Gastrocnemius medialis (tissue), 4 donors: ENCODE measurements around the gene PPP6R2. TPM values are rescaled to one million over a fixed set of nuclear protein-coding genes. Genes with fewer than 3 reads are reported as not detected.
"Not testable (repeated sequence)": the region's sequence is repeated elsewhere in the genome, so short reads cannot be mapped to it uniquely, and the experiment has no call there.

Source experiments
- ATAC-seq, 2 donors: fragments of 150-250 bp; one replicate each; pipeline ENCODE4 v1.9.1; 2016
- DNase-seq, 2 donors: peaks; one replicate each; pipeline ENCODE4 v3.0.0-alpha.2; 2019
- H3K27ac ChIP-seq, 4 donors: fragments of 200-600 bp; sonication (generic); 1 replicate in 1 of 4; 2 replicates in 3 of 4; pipeline ENCODE4 v1.5.1; 2016 to 2018; ENCODE audit warnings: mild to moderate bottlenecking in 2 of 4, moderate library complexity in 1 of 4
- H3K27me3 ChIP-seq, 3 donors: fragments of 200-600 bp; sonication (generic) in 2 of 3; 1 replicate in 1 of 3; 2 replicates in 2 of 3; pipeline versions ENCODE4 v1.5.1 to v1.6.0; 2016 to 2019; ENCODE audit warnings: mild to moderate bottlenecking in 1 of 3, moderate library complexity in 1 of 3
- H3K36me3 ChIP-seq, 2 donors: fragments of 200-600 bp; sonication (generic) in 1 of 2; one replicate each; pipeline ENCODE4 v1.5.1; 2017 to 2018
- H3K4me1 ChIP-seq, 2 donors: fragments of 200-600 bp; sonication (generic) in 1 of 2; one replicate each; pipeline ENCODE4 v1.5.1; 2016 to 2017; ENCODE audit warnings: mild to moderate bottlenecking in 2 of 2
- H3K4me3 ChIP-seq, 4 donors: fragments of 200-600 bp; sonication (generic) in 3 of 4; 1 replicate in 1 of 4; 2 replicates in 3 of 4; pipeline ENCODE4 v1.5.1; 2016 to 2019; ENCODE audit warnings: mild to moderate bottlenecking in 2 of 4
- H3K9me3 ChIP-seq, 3 donors: fragments of 200-600 bp; sonication (generic) in 2 of 3; 1 replicate in 1 of 3; 2 replicates in 2 of 3; pipeline ENCODE4 v1.5.1; 2016 to 2019
- POLR2A ChIP-seq, 2 donors: fragments of 450-650 bp; IDR thresholded peaks; one replicate each; pipeline ENCODE4 v1.6.1; 2017; ENCODE audit warnings: antibody characterized with exemption in 2 of 2, mild to moderate bottlenecking in 2 of 2, moderate library complexity in 2 of 2
- in situ Hi-C, 4 donors: fragments of 200-750 bp; cut with MboI; loops; one replicate each; pipeline versions ENCODE4 v1.15.0 to v1.8.0; 2017; ENCODE audit warnings: low sequenced_read_pairs in 4 of 4
- intact Hi-C: fragments of 100-400 bp; cut with DNase I; formaldehyde crosslinking; loops from one replicate; pipeline ENCODE4 v1.15.1; 2023; ENCODE audit warnings: low total_unique reads
- total RNA-seq, 4 donors: library from RNA; depleted of rRNA; stranded (reverse); fragments of >200 nt; gene quantifications; one replicate each; pipeline versions ENCODE4 v1.1.0 to v1.2.3, GENCODE V29; 2016
- TF ChIP-seq, protein P1 (sequence below), 5 experiments: fragments of 450-650 bp in 3 of 5; fragments of 200-600 bp in 2 of 5; sonication (generic) in 2 of 5; IDR thresholded peaks in 4 of 5; conservative IDR thresholded peaks in 1 of 5; 1 replicate in 4 of 5; 2 replicates in 1 of 5; pipeline ENCODE4 v1.5.1; 2016 to 2019; ENCODE audit warnings: antibody characterized with exemption in 5 of 5, mild to moderate bottlenecking in 3 of 5, moderate library complexity in 3 of 5

Gene PPP6R2
- total RNA-seq, 4 donors from 2014 or later: 55.7 to 96.2 (median 74.1) TPM

DNA sequence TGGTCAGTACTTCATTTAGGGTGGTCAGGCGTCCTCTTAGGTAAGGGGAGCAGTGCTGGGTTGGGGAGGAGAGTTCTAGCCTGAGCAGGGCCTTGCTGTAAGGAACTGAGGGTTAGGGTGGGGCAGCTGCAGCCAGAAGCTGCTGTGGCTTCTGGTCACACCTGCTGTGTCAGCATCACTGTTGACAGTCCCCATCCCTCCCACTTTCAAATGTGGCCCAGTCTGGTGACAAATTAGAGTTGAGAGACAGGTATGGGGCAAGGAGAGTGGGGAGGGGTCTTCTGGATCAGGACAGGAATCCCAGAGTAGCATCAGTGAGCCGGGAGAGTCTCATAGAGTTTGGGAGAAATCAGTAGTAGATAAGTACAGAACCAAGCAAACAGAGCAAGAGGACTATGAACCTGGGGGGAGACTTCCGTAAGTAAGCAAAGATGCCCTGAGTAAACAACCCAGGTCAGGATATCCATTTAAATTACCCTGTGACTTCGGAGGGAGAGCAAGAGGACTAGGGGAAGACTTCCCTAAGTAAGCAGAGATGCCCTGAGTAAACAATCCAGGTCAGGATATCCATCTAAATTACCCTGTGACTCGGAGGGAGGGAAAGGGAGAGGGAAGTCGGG, 53.7 kb downstream of the PPP6R2 start:
- H3K36me3 ChIP-seq: peaks cover 0 to 23% of the 10 kb centered on the region in 2 donors
- no peak for DNase-seq
- H3K27me3 ChIP-seq: no peaks in the 10 kb centered on the region
- ATAC-seq: no peak
- H3K4me1 ChIP-seq: peaks cover 13 to 19% of the 10 kb centered on the region in 2 donors
- no peak overlapping the region for H3K4me3 ChIP-seq
- in situ Hi-C loops (no loop called here), intact Hi-C loops (no loop called here)
- H3K27ac ChIP-seq: no peak overlapping the region
- no peaks in the 10 kb centered on the region for H3K9me3 ChIP-seq
- TF ChIP-seq, protein P1, sequence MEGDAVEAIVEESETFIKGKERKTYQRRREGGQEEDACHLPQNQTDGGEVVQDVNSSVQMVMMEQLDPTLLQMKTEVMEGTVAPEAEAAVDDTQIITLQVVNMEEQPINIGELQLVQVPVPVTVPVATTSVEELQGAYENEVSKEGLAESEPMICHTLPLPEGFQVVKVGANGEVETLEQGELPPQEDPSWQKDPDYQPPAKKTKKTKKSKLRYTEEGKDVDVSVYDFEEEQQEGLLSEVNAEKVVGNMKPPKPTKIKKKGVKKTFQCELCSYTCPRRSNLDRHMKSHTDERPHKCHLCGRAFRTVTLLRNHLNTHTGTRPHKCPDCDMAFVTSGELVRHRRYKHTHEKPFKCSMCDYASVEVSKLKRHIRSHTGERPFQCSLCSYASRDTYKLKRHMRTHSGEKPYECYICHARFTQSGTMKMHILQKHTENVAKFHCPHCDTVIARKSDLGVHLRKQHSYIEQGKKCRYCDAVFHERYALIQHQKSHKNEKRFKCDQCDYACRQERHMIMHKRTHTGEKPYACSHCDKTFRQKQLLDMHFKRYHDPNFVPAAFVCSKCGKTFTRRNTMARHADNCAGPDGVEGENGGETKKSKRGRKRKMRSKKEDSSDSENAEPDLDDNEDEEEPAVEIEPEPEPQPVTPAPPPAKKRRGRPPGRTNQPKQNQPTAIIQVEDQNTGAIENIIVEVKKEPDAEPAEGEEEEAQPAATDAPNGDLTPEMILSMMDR (IDR thresholded peaks at IDR 0.05 in 4 of 5, conservative IDR thresholded peaks at IDR 0.05 in 1 of 5): no peak
- no peak for TF ChIP-seq POLR2A (IDR thresholded peaks at IDR 0.05)

DNA sequence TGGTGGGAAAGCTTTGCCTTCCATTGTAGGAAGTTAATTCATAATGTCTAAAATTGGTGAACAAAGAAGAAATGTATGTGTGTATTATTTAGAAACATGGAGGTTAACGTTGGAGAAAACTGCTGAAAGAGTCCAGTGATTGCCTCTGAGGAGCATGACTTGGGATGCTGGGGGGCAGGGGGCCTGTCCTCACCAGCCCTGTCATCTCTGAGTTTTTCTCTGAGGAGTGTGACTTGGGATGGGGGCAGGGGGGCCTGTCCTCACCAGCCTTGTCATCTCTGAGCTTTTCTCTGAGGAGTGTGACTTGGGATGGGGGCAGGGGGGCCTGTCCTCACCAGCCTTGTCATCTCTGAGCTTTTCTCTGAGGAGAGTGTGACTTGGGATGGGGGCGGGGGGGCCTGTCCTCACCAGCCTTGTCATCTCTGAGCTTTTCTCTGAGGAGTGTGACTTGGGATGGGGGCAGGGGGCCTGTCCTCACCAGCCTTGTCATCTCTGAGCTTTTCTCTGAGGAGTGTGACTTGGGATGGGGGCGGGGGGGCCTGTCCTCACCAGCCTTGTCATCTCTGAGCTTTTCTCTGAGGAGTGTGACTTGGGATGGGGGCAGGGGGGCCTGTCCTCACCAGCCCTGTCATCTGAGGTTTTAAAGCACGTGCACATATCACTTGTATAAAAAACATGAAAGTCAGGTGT, 54.4 kb downstream of the PPP6R2 start:
- peak overlapping the region in 1 of 4 donors; percentile 72 for H3K27ac ChIP-seq
- DNase-seq, intact Hi-C loops, H3K9me3 ChIP-seq, H3K27me3 ChIP-seq, in situ Hi-C loops, H3K4me3 ChIP-seq, ATAC-seq: not testable (repeated sequence)
- peaks cover 0 to 23% of the 10 kb centered on the region in 2 donors for H3K36me3 ChIP-seq
- peaks cover 13 to 19% of the 10 kb centered on the region in 2 donors for H3K4me1 ChIP-seq

DNA sequence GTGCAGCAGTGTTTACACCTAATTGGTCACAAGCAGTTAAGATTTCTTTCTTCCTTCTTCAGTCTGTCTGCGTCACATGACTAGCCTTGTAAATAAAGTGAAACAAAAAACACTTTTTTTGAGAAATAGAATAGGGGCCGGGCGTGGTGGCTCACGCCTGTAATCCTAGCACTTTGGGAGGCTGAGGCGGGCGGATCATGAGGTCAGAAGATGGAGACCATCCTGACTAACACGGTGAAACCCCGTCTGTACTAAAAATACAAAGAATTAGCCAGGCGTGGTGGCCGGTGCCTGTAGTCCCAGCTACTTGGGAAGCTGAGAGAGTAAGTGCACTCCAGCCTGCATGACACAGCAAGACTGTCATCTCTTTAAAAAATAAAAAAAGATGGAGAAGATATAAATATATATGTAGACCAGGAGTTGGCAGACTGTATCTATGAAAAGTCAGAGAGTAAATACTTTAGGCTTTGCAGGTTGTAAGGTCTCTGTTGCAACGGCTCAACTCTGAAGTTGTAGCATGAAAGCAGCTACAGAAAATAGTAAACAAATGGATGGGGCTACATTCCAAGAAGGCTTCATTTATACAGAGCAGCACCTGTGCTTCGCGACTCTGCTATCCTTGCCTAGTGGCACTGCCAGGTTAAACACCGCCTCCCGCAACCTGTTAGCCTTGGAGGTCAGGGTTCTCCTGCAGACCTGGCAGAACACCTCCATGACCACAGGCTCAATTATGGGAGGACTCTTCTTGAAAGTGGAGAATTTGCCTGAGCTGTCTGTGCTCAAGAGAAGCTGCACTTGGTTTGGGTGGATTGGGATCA, 55.9 kb downstream of the PPP6R2 start:
- H3K36me3 ChIP-seq: peaks cover 0 to 20% of the 10 kb centered on the region in 2 donors
- in situ Hi-C loops: no loop called here

DNA sequence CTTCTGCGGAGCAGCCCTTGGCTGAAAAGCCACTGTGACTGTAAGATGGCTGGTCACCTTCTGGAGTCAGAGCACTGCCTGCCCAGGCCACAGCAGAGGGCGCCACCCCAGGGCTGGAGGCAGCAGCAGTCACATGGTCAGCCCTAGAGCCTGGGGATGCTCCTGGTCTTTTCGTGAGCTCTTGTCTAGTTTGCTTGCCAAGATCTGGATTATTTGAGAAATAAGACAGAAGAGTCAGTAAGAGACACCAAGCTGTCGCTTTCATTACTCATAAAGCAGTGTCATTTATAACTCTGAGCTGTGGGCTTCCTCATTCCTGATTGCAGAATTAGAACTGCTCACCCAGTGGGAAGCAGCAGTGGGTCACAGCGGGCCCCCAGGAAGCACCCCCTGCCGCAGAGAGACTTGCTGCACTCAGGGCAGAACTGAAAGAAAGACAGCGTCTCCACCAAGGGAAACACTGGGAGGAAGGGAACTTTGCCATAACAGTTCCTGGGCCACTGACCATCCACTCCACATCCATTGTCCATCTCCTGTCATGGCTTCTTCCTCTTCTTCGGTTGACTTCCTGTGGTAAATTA, 56.7 kb downstream of the PPP6R2 start:
- TF ChIP-seq, protein P1 (IDR thresholded peaks at IDR 0.05 in 4 of 5, conservative IDR thresholded peaks at IDR 0.05 in 1 of 5): no peak
- TF ChIP-seq POLR2A (IDR thresholded peaks at IDR 0.05): no peak
- DNase-seq: peak in 1 of 2 donors; percentile 36
- no peaks in the 10 kb centered on the region for H3K27me3 ChIP-seq
- in situ Hi-C loops: no loop called here
- no peak overlapping the region for H3K4me3 ChIP-seq
- peaks cover 13 to 23% of the 10 kb centered on the region in 2 donors for H3K4me1 ChIP-seq
- intact Hi-C loops: no loop called here
- H3K27ac ChIP-seq: peak overlapping the region; percentile 26 to 77 (median 68)
- H3K9me3 ChIP-seq: no peaks in the 10 kb centered on the region
- peaks cover 0 to 13% of the 10 kb centered on the region in 2 donors for H3K36me3 ChIP-seq
- peak; percentile 45 to 55 for ATAC-seq

More for the DNA sequence above, 55.9 kb downstream of the PPP6R2 start:
- Histone ChIP-seq H3K27me3 (no peaks in the 10 kb centered on the region), H3K9me3 (no peaks in the 10 kb centered on the region), H3K4me1 (peaks cover 13 to 23% of the 10 kb centered on the region in 2 donors), H3K4me3 (no peak overlapping the region), H3K27ac (peak overlapping the region; percentile 26 to 77 (median 68))
- no peak for DNase-seq
- intact Hi-C loops: no loop called here
- TF ChIP-seq, protein P1 (IDR thresholded peaks at IDR 0.05 in 4 of 5, conservative IDR thresholded peaks at IDR 0.05 in 1 of 5): no peak
- no peak for TF ChIP-seq POLR2A (IDR thresholded peaks at IDR 0.05)
- peak; percentile 76 to 78 for ATAC-seq
